ENCODE measurements around the gene SELENOO.

- no peak for TF ChIP-seq CTCF (IDR thresholded peaks at IDR 0.05 in 2 of 3, conservative IDR thresholded peaks at IDR 0.05 in 1 of 3; ENCODE audit: borderline replicate concordance in 1 of 3, insufficient read depth in 1 of 3, low read depth in 2 of 3, low read length in 2 of 3)
- TF ChIP-seq POLR2A (IDR thresholded peaks at IDR 0.05; ENCODE audit: borderline replicate concordance, extremely low read depth, insufficient read depth, insufficient read length), result no peak
- no peak for TF ChIP-seq ZBTB33 (IDR thresholded peaks at IDR 0.05; ENCODE audit: extremely low read depth, insufficient replicate concordance, low read length)
- no peak for TF ChIP-seq YY1 (IDR thresholded peaks at IDR 0.05; ENCODE audit: extremely low read depth, insufficient replicate concordance, low read depth, low read length)
- TF ChIP-seq ZFX (IDR thresholded peaks at IDR 0.05), result no peak
- TF ChIP-seq JUND (IDR thresholded peaks at IDR 0.05), result no peak
Observed at GRCh38 chr22:50189184-50189848, 11.5 kb upstream of the SELENOO start.

All from HCT116 (cell line).